ENCODE results near the gene HDLBP.

GRCh38 chr2:241350878-241351639, 35.6 kb upstream of the HDLBP start:
- TF ChIP-seq CTCF (conservative IDR thresholded peaks at IDR 0.05; ENCODE audit: low read length) (no peak), EZH2phosphoT487 (IDR thresholded peaks at IDR 0.05; ENCODE audit: borderline replicate concordance, low read depth, low read length) (no peak)
